HepG2 (cell line): Measurements from ENCODE around the gene TSPAN32. TPM values are rescaled to one million over a fixed set of nuclear protein-coding genes. Genes with fewer than 3 reads are reported as not detected.

ENCODE experiments used
- ATAC-seq: fragments of 200-7000 bp; cut with Tn5 transposase; 3 replicates; pipeline ENCODE4 v1.9.1; 2020; ENCODE audit warnings: mild to moderate bottlenecking, moderate library complexity
- BruUV-seq: library from RNA; stranded (reverse); fragments of 400-500 nt; replicated peaks from 2 replicates; lab custom pipeline; 2021; lab: Mats Ljungman, UMichigan
- CTCF ChIA-PET: fragments of 300-600 bp; formaldehyde crosslinking; extraction: SDS; loops from one replicate; lab custom pipeline; 2021; ENCODE audit warnings: low total read pairs, inconsistent platforms, low intra/inter-chr PET ratio; lab: Yijun Ruan, JAX
- POLR2A ChIA-PET: fragments of 350-600 bp; sonication (Branson Sonifier 250); formaldehyde crosslinking; loops from one replicate; lab custom pipeline; 2020; ENCODE audit warnings: antibody characterized with exemption, inconsistent platforms; lab: Yijun Ruan, JAX
- DNase-seq: peaks from one replicate; pipeline ENCODE4 v3.0.0-alpha.2; 2015; ENCODE audit warnings: low spot score
- FAIRE-seq: peaks from 3 replicates; lab custom pipeline; 2011; peaks lifted over from hg19 to GRCh38; lab: Jason Lieb, UNC
- H2AFZ ChIP-seq: one replicate; pipeline ENCODE4 v1.6.1; 2011; ENCODE audit warnings: low read length, inconsistent platforms
- H3K27ac ChIP-seq: fragments of 300-600 bp; 3 replicates; pipeline ENCODE4 v1.8.0; 2011; ENCODE audit warnings: mixed run types, mild to moderate bottlenecking, mixed read lengths, low read length, inconsistent platforms; ENCODE audit not compliant: insufficient read depth; ENCODE audit errors: extremely low read length
- H3K27me3 ChIP-seq, 2 experiments: fragments of 200-600 bp in 1 of 2; 2 replicates in 1 of 2; 3 replicates in 1 of 2; pipeline versions ENCODE4 v1.6.0 to v1.8.0; 2011; ENCODE audit warnings: low read length in 2 of 2, mild to moderate bottlenecking in 2 of 2, moderate library complexity in 2 of 2, inconsistent platforms in 1 of 2; ENCODE audit not compliant: insufficient read depth in 2 of 2, control insufficient read depth in 1 of 2
- H3K36me3 ChIP-seq, 2 experiments: fragments of 200-600 bp in 1 of 2; replicated peaks in 1 of 2; 2 replicates in 1 of 2; 3 replicates in 1 of 2; pipeline versions ENCODE4 v1.5.1 to v1.8.0; 2011; ENCODE audit warnings: low read length in 2 of 2, inconsistent platforms in 1 of 2; ENCODE audit not compliant: insufficient read depth in 2 of 2, control insufficient read depth in 1 of 2
- H3K4me1 ChIP-seq: 2 replicates; pipeline ENCODE4 v1.5.1; 2012; ENCODE audit warnings: low read length, inconsistent platforms; ENCODE audit not compliant: insufficient read depth
- H3K4me2 ChIP-seq: 2 replicates; pipeline ENCODE4 v1.6.0; 2011; ENCODE audit warnings: low read depth, low read length, inconsistent platforms
- H3K4me3 ChIP-seq, 3 experiments: fragments of 200-600 bp in 1 of 3; sonication (generic), shearing (Covaris generic) in 1 of 3; replicated peaks in 1 of 3; 2 replicates each; pipeline ENCODE4 v1.5.1; 2011 to 2016; ENCODE audit warnings: low read length in 3 of 3, inconsistent platforms in 2 of 3, low read depth in 2 of 3, mild to moderate bottlenecking in 2 of 3, control low read depth in 1 of 3, mixed read lengths in 1 of 3; ENCODE audit not compliant: insufficient read depth in 1 of 3
- H3K79me2 ChIP-seq: one replicate; pipeline ENCODE4 v1.6.1; 2011; ENCODE audit warnings: low read length, inconsistent platforms; ENCODE audit not compliant: insufficient read depth
- H3K9ac ChIP-seq: 2 replicates; pipeline ENCODE4 v1.6.0; 2011; ENCODE audit warnings: mild to moderate bottlenecking, low read depth, low read length, inconsistent platforms; ENCODE audit not compliant: insufficient read depth
- H3K9me3 ChIP-seq: 2 replicates; pipeline ENCODE4 v1.5.1; 2012; ENCODE audit warnings: mild to moderate bottlenecking, low read length
- H4K20me1 ChIP-seq: 2 replicates; pipeline ENCODE4 v1.6.0; 2011; ENCODE audit warnings: inconsistent platforms, mild to moderate bottlenecking, low read length, moderate library complexity; ENCODE audit not compliant: insufficient read depth
- CEBPG ChIP-seq: IDR thresholded peaks from 2 replicates; pipeline ENCODE4 v1.6.1; 2016
- DBP ChIP-seq: sonication (generic); formaldehyde crosslinking; IDR thresholded peaks from 2 replicates; pipeline ENCODE4 v1.4.0; 2020; ENCODE audit warnings: missing genetic modification reagents; ENCODE audit errors: not compliant biosample characterization
- IKZF4 ChIP-seq: sonication (generic); formaldehyde crosslinking; IDR thresholded peaks from 2 replicates; pipeline ENCODE4 v1.5.1; 2020; ENCODE audit warnings: borderline replicate concordance, mild to moderate bottlenecking, low read depth, missing genetic modification reagents; ENCODE audit errors: not compliant biosample characterization
- KLF15 ChIP-seq: sonication (generic); formaldehyde crosslinking; IDR thresholded peaks from 2 replicates; pipeline ENCODE4 v1.8.1; 2023; ENCODE audit warnings: borderline replicate concordance, mild to moderate bottlenecking, inconsistent platforms, missing genetic modification reagents, mixed read lengths
- RAD51 ChIP-seq: fragments of 450-650 bp; IDR thresholded peaks from 2 replicates; pipeline ENCODE4 v1.6.1; 2016; ENCODE audit warnings: borderline replicate concordance
- STAG1 ChIP-seq: sonication (generic); formaldehyde crosslinking; IDR thresholded peaks from 2 replicates; pipeline ENCODE4 v1.4.0; 2020; ENCODE audit warnings: missing genetic modification reagents
- TFDP2 ChIP-seq: sonication (generic); formaldehyde crosslinking; IDR thresholded peaks from 2 replicates; pipeline ENCODE4 v1.4.0; 2020; ENCODE audit warnings: missing genetic modification reagents
- USF2 ChIP-seq, 2 experiments: sonication (generic) in 1 of 2; formaldehyde crosslinking in 1 of 2; IDR thresholded peaks; 2 replicates each; pipeline versions ENCODE4 v1.5.1 to v1.6.1; 2011 to 2020; ENCODE audit warnings: borderline replicate concordance in 1 of 2, low read depth in 1 of 2, low read length in 1 of 2, mild to moderate bottlenecking in 1 of 2, missing genetic modification reagents in 1 of 2, moderate library complexity in 1 of 2
- ZFP41 ChIP-seq: sonication (generic); formaldehyde crosslinking; IDR thresholded peaks from 2 replicates; pipeline ENCODE4 v1.4.0; 2020; ENCODE audit warnings: mild to moderate bottlenecking, missing genetic modification reagents, borderline replicate concordance
- ZNF574 ChIP-seq: sonication (generic); formaldehyde crosslinking; IDR thresholded peaks from 2 replicates; pipeline ENCODE4 v1.4.0; 2020; ENCODE audit warnings: missing genetic modification reagents
- ZNF761 ChIP-seq: sonication (generic); formaldehyde crosslinking; conservative IDR thresholded peaks from 2 replicates; pipeline ENCODE4 v1.4.0; 2020; ENCODE audit warnings: mild to moderate bottlenecking, missing genetic modification reagents
- ZNF768 ChIP-seq: sonication (generic); formaldehyde crosslinking; IDR thresholded peaks from 2 replicates; pipeline ENCODE4 v1.4.0; 2020; ENCODE audit warnings: missing genetic modification reagents
- ZNF770 ChIP-seq: sonication (generic); formaldehyde crosslinking; IDR thresholded peaks from 2 replicates; pipeline ENCODE4 v1.5.0; 2020; ENCODE audit warnings: mild to moderate bottlenecking, missing genetic modification reagents
- ZNF883 ChIP-seq: sonication (generic); formaldehyde crosslinking; IDR thresholded peaks from 2 replicates; pipeline ENCODE4 v1.5.1; 2020; ENCODE audit warnings: mild to moderate bottlenecking, missing genetic modification reagents; ENCODE audit errors: not compliant biosample characterization
- WGBS: methylation state at CpG from one replicate; pipeline ENCODE4 v1.1.6; 2017; ENCODE audit warnings: low lambda C conversion rate; 5-methylcytosine and 5-hydroxymethylcytosine counted together
- in situ Hi-C: cut with HindIII; loops from 2 replicates; pipeline ENCODE4 v1.10.0; 2017; ENCODE audit warnings: low pct_unique_long_range_greater_than_20kb; ENCODE audit not compliant: extremely low pct_ligation_motif_present
- intact Hi-C: fragments of 100-400 bp; cut with micrococcal nuclease; formaldehyde crosslinking; loops from one replicate; pipeline ENCODE4 v1.10.0; 2022; ENCODE audit not compliant: unreplicated experiment
- polyA plus RNA-seq, 8 experiments: library from polyadenylated mRNA; depleted of rRNA in 3 of 8; stranded (reverse) in 7 of 8; unstranded in 1 of 8; fragments of >200 nt; fragmentation: Illumina TruSeq in 4 of 8; extraction: Trizol in 4 of 8; gene quantifications; 2 replicates each; pipeline versions ENCODE4 v1.2.1 to v1.2.3, GENCODE V29; 2011 to 2016; ENCODE audit warnings: low read depth in 4 of 8, missing spikeins in 1 of 8, mixed read lengths in 1 of 8; ENCODE audit not compliant: insufficient read depth in 1 of 8
- total RNA-seq, 5 experiments: library from RNA; depleted of rRNA; stranded (reverse); fragments of >200 nt; fragmentation: Illumina TruSeq; extraction: Trizol; gene quantifications; 2 replicates each; pipeline ENCODE4 v1.2.3, GENCODE V29; 2016; ENCODE audit warnings: low read depth in 1 of 5

TSPAN32 gene
- total and polyA plus RNA-seq, 2 of the 13 experiments (the other 11 are each of a cell fraction or from before 2014, with no cell fraction given), result 0.09 to 0.70 TPM

GRCh38 chr11:2358754-2359442 lies 57.1 kb downstream of the TSPAN32 start:
- no peaks in the 10 kb centered on the region for H4K20me1 ChIP-seq
- POLR2A ChIA-PET, result no interaction called here
- ATAC-seq, result no peak
- H3K4me1 ChIP-seq, result no peaks in the 10 kb centered on the region
- no peaks in the 10 kb centered on the region for H3K79me2 ChIP-seq
- H3K9me3 ChIP-seq, result no peaks in the 10 kb centered on the region
- H3K4me3 ChIP-seq, result no peak overlapping the region
- intact Hi-C loops, result no loop called here
- no peak overlapping the region for H3K4me2 ChIP-seq
- H2AFZ ChIP-seq, result no peak overlapping the region
- 19% methylated on average over 10 of the region's 11 CpGs for WGBS
- no peak overlapping the region for H3K27ac ChIP-seq
- no peaks in the 10 kb centered on the region for H3K36me3 ChIP-seq
- no peak for FAIRE-seq
- CTCF ChIA-PET, result no interaction called here
- in situ Hi-C loops, result no loop called here
- DNase-seq, result no peak
- no TSS peak for BruUV-seq
- H3K27me3 ChIP-seq, result peaks cover 14 to 75% of the 10 kb centered on the region in 2 experiments
- no peak overlapping the region for H3K9ac ChIP-seq
- TF ChIP-seq STAG1 (no peak), DBP (CRISPR knock-in tag) (no peak), ZNF768 (no peak), CEBPG (no peak), IKZF4 (no peak), RAD51 (peak; percentile 38; the same call in 1 of the 2 replicates), USF2 (IDR thresholded peaks at IDR 0.05; ENCODE audit: low read depth, low read length) (peak; percentile 31; the same call in 1 of the 2 replicates), USF2 (CRISPR knock-in tag; IDR thresholded peaks at IDR 0.05; ENCODE audit: borderline replicate concordance) (no peak), ZNF770 (no peak), ZNF574 (CRISPR knock-in tag) (no peak), ZNF883 (CRISPR knock-in tag) (no peak), ZFP41 (CRISPR knock-in tag) (no peak), TFDP2 (CRISPR knock-in tag) (no peak), KLF15 (no peak), ZNF761 (no peak)
